Tibial nerve (tissue), 4 donors: Measurements from ENCODE around the gene CDYL.

Source experiments
- CTCF ChIP-seq, 5 experiments: fragments of 200-600 bp in 3 of 5; fragments of 450-650 bp in 2 of 5; sonication (generic) in 3 of 5; IDR thresholded peaks; one replicate each; pipeline ENCODE4 v1.5.1; 2016 to 2019; ENCODE audit warnings: antibody characterized with exemption in 5 of 5, mild to moderate bottlenecking in 3 of 5, moderate library complexity in 2 of 5
- EP300 ChIP-seq, 2 donors: sonication (generic); formaldehyde crosslinking; IDR thresholded peaks; one replicate each; pipeline ENCODE4 v1.6.1; 2017; ENCODE audit warnings: antibody characterized with exemption in 2 of 2, mild to moderate bottlenecking in 1 of 2
- POLR2A ChIP-seq, 2 donors: fragments of 450-650 bp; IDR thresholded peaks; one replicate each; pipeline ENCODE4 v1.6.1; 2017; ENCODE audit warnings: antibody characterized with exemption in 2 of 2, mild to moderate bottlenecking in 2 of 2, moderate library complexity in 2 of 2

GRCh38 chr6:4846387-4846786 lies 70.2 kb downstream of the CDYL start:
- TF ChIP-seq POLR2A (IDR thresholded peaks at IDR 0.05): no peak
- no peak for TF ChIP-seq CTCF (IDR thresholded peaks at IDR 0.05)
- no peak for TF ChIP-seq EP300 (IDR thresholded peaks at IDR 0.05)
